Esophagus muscularis mucosa (tissue), 4 donors: Measurements from ENCODE around the gene DNM3. TPM values are rescaled to one million over a fixed set of nuclear protein-coding genes. Genes with fewer than 3 reads are reported as not detected.

Experiments used
- DNase-seq: peaks from one replicate; pipeline ENCODE4 v3.0.0-alpha.2; 2017; ENCODE audit errors: extremely low spot score
- H3K27ac ChIP-seq, 4 donors: fragments of 200-600 bp; sonication (generic); replicated peaks in 1 of 4; 1 replicate in 3 of 4; 2 replicates in 1 of 4; pipeline ENCODE4 v1.5.1; 2016 to 2019; ENCODE audit warnings: mild to moderate bottlenecking in 1 of 4
- H3K27me3 ChIP-seq, 4 donors: fragments of 200-600 bp; sonication (generic); one replicate each; pipeline versions ENCODE4 v1.5.1 to v1.6.0; 2016 to 2019
- H3K36me3 ChIP-seq, 4 donors: fragments of 200-600 bp; sonication (generic); one replicate each; pipeline ENCODE4 v1.5.1; 2016 to 2019
- H3K4me1 ChIP-seq, 4 donors: fragments of 200-600 bp; sonication (generic); one replicate each; pipeline ENCODE4 v1.5.1; 2016 to 2019
- H3K4me3 ChIP-seq, 4 donors: fragments of 200-600 bp; sonication (generic); 1 replicate in 2 of 4; 2 replicates in 2 of 4; pipeline ENCODE4 v1.5.1; 2016 to 2019; ENCODE audit warnings: mild to moderate bottlenecking in 4 of 4, moderate library complexity in 1 of 4
- H3K9me3 ChIP-seq, 4 donors: fragments of 200-600 bp; sonication (generic); 1 replicate in 3 of 4; 2 replicates in 1 of 4; pipeline ENCODE4 v1.5.1; 2016 to 2019
- EP300 ChIP-seq: sonication (generic); formaldehyde crosslinking; IDR thresholded peaks from one replicate; pipeline ENCODE4 v1.6.1; 2017; ENCODE audit warnings: antibody characterized with exemption
- POLR2A ChIP-seq: fragments of 450-650 bp; IDR thresholded peaks from one replicate; pipeline ENCODE4 v1.6.1; 2017; ENCODE audit warnings: antibody characterized with exemption, moderate library complexity, mild to moderate bottlenecking, low read depth
- POLR2AphosphoS5 ChIP-seq, 2 donors: sonication (generic); formaldehyde crosslinking; IDR thresholded peaks; one replicate each; pipeline ENCODE4 v1.6.1; 2017; ENCODE audit warnings: antibody characterized with exemption in 2 of 2
- WGBS: methylation state at CpG from one replicate; pipeline ENCODE4 v1.1.5; 2018; 5-methylcytosine and 5-hydroxymethylcytosine counted together
- intact Hi-C: fragments of 100-400 bp; cut with DNase I; formaldehyde crosslinking; loops from one replicate; pipeline ENCODE4 v1.15.1; 2023
- total RNA-seq, 4 donors: library from RNA; depleted of rRNA; stranded (reverse); fragments of >200 nt; gene quantifications; one replicate each; pipeline versions ENCODE4 v1.1.0 to v1.2.1, GENCODE V29; 2016
- TF ChIP-seq, protein P1 (sequence below), 3 experiments: fragments of 200-600 bp in 2 of 3; fragments of 450-650 bp in 1 of 3; sonication (generic) in 2 of 3; IDR thresholded peaks; one replicate each; pipeline ENCODE4 v1.5.1; 2017 to 2019; ENCODE audit warnings: antibody characterized with exemption in 3 of 3, mild to moderate bottlenecking in 2 of 3, moderate library complexity in 1 of 3

The DNM3 gene
- total RNA-seq, 4 donors from 2014 or later = 3.3 to 6.4 (median 3.9) TPM

DNA sequence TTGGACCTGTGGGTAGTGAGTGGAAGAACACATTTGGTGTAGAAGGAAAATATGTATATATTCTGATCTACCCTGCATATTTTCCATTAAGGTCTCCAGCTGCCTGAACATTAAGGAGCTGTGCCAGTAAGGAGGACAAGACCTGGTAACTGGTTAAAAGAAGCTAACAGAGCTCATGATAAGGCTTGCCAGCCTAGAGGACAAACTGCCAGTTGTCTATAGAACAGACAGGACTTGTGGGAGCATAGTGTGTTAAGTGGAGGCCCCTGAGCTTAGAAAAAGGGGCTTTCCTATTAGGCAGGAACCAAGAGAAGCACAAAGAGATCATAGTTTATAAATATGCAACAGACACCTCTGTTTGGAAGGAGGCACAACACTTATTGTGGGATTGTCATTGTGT, 23.0 kb downstream of the DNM3 start:
- TF ChIP-seq POLR2A (no peak), POLR2AphosphoS5 (IDR thresholded peaks at IDR 0.05) (no peak), EP300 (no peak)
- TF ChIP-seq, protein P1, sequence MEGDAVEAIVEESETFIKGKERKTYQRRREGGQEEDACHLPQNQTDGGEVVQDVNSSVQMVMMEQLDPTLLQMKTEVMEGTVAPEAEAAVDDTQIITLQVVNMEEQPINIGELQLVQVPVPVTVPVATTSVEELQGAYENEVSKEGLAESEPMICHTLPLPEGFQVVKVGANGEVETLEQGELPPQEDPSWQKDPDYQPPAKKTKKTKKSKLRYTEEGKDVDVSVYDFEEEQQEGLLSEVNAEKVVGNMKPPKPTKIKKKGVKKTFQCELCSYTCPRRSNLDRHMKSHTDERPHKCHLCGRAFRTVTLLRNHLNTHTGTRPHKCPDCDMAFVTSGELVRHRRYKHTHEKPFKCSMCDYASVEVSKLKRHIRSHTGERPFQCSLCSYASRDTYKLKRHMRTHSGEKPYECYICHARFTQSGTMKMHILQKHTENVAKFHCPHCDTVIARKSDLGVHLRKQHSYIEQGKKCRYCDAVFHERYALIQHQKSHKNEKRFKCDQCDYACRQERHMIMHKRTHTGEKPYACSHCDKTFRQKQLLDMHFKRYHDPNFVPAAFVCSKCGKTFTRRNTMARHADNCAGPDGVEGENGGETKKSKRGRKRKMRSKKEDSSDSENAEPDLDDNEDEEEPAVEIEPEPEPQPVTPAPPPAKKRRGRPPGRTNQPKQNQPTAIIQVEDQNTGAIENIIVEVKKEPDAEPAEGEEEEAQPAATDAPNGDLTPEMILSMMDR (IDR thresholded peaks at IDR 0.05) = no peak
- no peak overlapping the region for H3K27ac ChIP-seq
- H3K4me1 ChIP-seq = no peaks in the 10 kb centered on the region
- no peak overlapping the region for H3K4me3 ChIP-seq
- no peaks in the 10 kb centered on the region for H3K9me3 ChIP-seq
- no peaks in the 10 kb centered on the region for H3K27me3 ChIP-seq
- intact Hi-C loops = loop anchor here (10.0 kb wide), 1 partner anchor 60 kb away; no protein-coding TSS in a partner anchor
- no peak for DNase-seq
- H3K36me3 ChIP-seq = no peaks in the 10 kb centered on the region

DNA sequence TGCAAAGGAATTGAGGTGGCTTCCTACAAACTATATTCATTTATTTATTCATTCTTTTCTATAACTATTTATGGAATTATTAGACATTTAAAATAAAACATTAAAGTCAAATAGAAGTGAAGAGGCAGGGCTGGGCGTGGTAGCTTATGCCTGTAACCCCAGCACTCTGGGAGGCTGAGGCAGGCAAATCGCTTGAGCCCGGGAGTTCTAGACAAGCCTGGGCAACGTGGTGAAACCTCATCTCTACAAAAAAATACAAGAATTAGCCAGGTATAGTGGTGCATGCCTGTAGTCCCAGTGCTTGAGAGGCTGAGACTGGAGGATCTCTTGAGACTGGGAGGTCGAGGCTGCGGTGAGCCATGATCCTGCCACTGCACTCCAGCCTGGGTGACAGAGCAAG, 23.8 kb downstream of the DNM3 start:
- 91% methylated on average over 6 of the region's 6 CpGs for WGBS
- Histone ChIP-seq H3K4me1 (no peaks in the 10 kb centered on the region), H3K27me3 (no peaks in the 10 kb centered on the region), H3K27ac (no peak overlapping the region), H3K36me3 (no peaks in the 10 kb centered on the region), H3K9me3 (no peaks in the 10 kb centered on the region), H3K4me3 (no peak overlapping the region)
- intact Hi-C loops = loop anchor here (10.0 kb wide), 1 partner anchor 60 kb away; no protein-coding TSS in a partner anchor
- TF ChIP-seq, protein P1 (IDR thresholded peaks at IDR 0.05) = no peak
- TF ChIP-seq POLR2AphosphoS5 (IDR thresholded peaks at IDR 0.05) (no peak), EP300 (no peak), POLR2A (no peak)
- no peak for DNase-seq

DNA sequence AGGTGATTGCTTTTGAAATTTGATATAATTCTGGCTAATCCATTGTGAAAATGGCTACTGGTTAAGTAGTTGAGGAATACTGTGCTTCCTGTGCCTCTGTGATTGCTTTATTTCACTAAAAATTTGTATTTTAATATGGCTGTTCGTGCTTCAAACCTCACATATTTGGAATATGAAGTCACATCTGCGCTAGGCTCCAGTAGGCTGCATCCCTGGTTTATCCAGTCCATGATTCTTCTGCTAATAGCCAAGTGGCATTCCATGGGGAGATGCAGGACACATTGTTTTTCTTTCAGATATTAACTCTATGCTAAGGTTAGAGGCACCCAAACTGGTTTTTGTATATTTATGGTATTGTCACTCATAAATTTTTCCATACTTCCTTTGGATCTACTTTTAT, 25.9 kb downstream of the DNM3 start:
- TF ChIP-seq EP300 (no peak), POLR2A (no peak), POLR2AphosphoS5 (IDR thresholded peaks at IDR 0.05) (no peak)
- TF ChIP-seq, protein P1 (IDR thresholded peaks at IDR 0.05) = no peak
- Histone ChIP-seq H3K36me3 (no peaks in the 10 kb centered on the region), H3K9me3 (no peaks in the 10 kb centered on the region), H3K4me1 (no peaks in the 10 kb centered on the region), H3K27ac (no peak overlapping the region), H3K27me3 (no peaks in the 10 kb centered on the region), H3K4me3 (no peak overlapping the region)
- no peak for DNase-seq
- intact Hi-C loops = loop anchor here (10.0 kb wide), 1 partner anchor 62 kb away; no protein-coding TSS in a partner anchor
- 96% methylated on average over 2 of the region's 2 CpGs for WGBS

DNA sequence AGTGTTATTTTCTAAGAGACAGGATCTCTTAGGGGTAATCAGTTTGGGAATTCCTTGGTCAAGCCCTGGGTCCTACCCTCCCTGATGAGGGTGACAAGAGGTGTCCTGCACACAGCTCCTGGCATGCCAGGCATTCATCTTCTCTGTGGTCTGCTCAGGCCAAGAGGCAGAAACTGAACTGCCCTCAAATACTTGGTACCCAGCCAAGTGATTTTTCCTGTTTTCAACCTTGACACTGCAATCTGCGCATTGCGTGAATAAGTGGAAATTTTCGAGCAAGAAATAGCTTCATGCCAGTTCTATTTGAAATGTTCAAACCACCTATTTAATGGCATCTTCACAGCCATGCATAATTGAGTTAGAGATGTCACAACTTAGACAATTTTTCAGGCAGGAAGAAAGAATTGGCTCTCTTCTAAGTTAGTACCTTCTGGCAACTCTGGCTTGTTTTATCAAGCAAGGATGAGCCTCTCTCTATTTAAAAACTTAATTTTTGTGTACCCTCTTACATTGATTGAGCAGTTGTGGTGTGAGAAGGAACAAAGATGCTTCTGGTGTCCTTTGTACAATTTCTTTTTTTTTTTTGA, 27.0 kb downstream of the DNM3 start:
- no peak for DNase-seq
- Histone ChIP-seq H3K27ac (no peak overlapping the region), H3K27me3 (no peaks in the 10 kb centered on the region), H3K4me3 (no peak overlapping the region), H3K36me3 (no peaks in the 10 kb centered on the region), H3K4me1 (no peaks in the 10 kb centered on the region), H3K9me3 (no peaks in the 10 kb centered on the region)
- intact Hi-C loops = loop anchor here (10.0 kb wide), 1 partner anchor 64 kb away; no protein-coding TSS in a partner anchor
- 63% methylated on average over 3 of the region's 3 CpGs for WGBS
- TF ChIP-seq EP300 (no peak), POLR2AphosphoS5 (IDR thresholded peaks at IDR 0.05) (no peak), POLR2A (no peak)
- TF ChIP-seq, protein P1 (IDR thresholded peaks at IDR 0.05) = no peak

DNA sequence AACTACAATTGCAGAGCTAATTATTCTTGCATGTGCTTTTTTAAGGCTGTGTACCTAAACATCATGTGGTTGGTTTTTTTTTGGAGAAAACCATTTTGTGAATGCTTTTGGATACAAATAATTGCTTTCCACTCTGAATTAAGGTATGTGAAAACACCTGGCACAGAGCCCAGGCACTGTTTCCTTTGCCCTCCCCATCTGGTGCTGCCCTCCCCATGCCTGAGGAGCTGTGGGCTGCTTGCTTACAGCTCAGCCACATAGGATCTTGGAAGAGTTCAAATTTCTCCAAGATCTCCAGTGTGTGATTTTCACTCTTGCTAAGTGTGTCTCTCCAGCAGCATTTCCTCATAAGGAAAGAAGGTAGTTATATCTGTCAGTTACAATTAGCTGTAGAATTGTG, 27.8 kb downstream of the DNM3 start:
- Histone ChIP-seq H3K9me3 (no peaks in the 10 kb centered on the region), H3K4me3 (no peak overlapping the region), H3K27ac (no peak overlapping the region), H3K4me1 (no peaks in the 10 kb centered on the region), H3K36me3 (no peaks in the 10 kb centered on the region), H3K27me3 (no peaks in the 10 kb centered on the region)
- TF ChIP-seq EP300 = no peak
- TF ChIP-seq, protein P1 (IDR thresholded peaks at IDR 0.05) = no peak
- intact Hi-C loops = loop anchor here (10.0 kb wide), 1 partner anchor 64 kb away; no protein-coding TSS in a partner anchor
- DNase-seq = no peak
